Measurements from ENCODE around the gene NRCAM. TPM values are rescaled to one million over a fixed set of nuclear protein-coding genes. Genes with fewer than 3 reads are reported as not detected.

The NRCAM gene
- polyA plus RNA-seq, 3 donors: not detected

DNA sequence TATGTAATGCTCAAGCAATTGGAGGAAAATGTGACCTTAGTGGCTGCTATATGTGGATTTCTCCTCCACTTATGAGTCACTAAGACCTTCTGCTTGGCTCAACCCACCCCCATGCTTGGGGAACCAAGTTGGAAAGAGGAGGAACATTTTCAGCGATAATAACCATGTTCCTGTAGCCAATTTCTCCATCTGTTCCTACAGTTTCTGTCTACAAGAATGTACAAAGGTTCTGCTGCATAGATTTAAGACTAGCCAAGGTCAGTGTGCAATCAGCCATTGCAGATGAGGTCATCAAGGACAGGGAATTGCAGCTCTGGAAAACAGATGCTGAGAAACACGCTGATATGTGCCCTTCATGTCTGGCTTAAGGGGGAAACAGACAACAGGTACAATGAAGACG is 5.6 kb upstream of the NRCAM start:
- Mint-ChIP-seq H3K9me3 (no peaks in the 10 kb centered on the region), H3K27ac (no peak overlapping the region), H3K4me1 (no peaks in the 10 kb centered on the region), H3K36me3 (peaks cover 0 to 3% of the 10 kb centered on the region in 2 donors), H3K27me3 (ENCODE audit: low read depth in 3 of 3) (peaks cover 39 to 46% (median 42%) of the 10 kb centered on the region in 3 donors), H3K4me3 (no peak overlapping the region)
- no peaks in the 10 kb centered on the region for H3K36me3 ChIP-seq (replicated peaks in 1 of 2; ENCODE audit: control insufficient read depth in 1 of 2, insufficient read depth in 2 of 2, low read length in 2 of 2)
- no peak for DNase-seq
- H3K4me1 ChIP-seq (ENCODE audit: control insufficient read depth in 1 of 2, insufficient read depth in 2 of 2, low read length in 2 of 2): no peaks in the 10 kb centered on the region
- no peaks in the 10 kb centered on the region for H4K20me1 ChIP-seq (ENCODE audit: insufficient read depth, low read length)
- H3K9me3 ChIP-seq (replicated peaks in 1 of 2; ENCODE audit: control insufficient read depth in 1 of 2, insufficient read depth in 1 of 2, low read length in 2 of 2): peaks cover 0 to 9% of the 10 kb centered on the region in 2 donors
- no peak overlapping the region for H3K4me3 ChIP-seq (replicated peaks in 1 of 3; ENCODE audit: low read depth in 2 of 3, low read length in 3 of 3)
- H3K27me3 ChIP-seq (ENCODE audit: control insufficient read depth in 2 of 2, insufficient read depth in 2 of 2, low read length in 2 of 2): peaks cover 33 to 42% of the 10 kb centered on the region in 2 donors
- no peak overlapping the region for H3K4me2 ChIP-seq (replicated peaks; ENCODE audit: extremely low read depth, low read length, poor library complexity, severe bottlenecking)
- TF ChIP-seq, protein P1, sequence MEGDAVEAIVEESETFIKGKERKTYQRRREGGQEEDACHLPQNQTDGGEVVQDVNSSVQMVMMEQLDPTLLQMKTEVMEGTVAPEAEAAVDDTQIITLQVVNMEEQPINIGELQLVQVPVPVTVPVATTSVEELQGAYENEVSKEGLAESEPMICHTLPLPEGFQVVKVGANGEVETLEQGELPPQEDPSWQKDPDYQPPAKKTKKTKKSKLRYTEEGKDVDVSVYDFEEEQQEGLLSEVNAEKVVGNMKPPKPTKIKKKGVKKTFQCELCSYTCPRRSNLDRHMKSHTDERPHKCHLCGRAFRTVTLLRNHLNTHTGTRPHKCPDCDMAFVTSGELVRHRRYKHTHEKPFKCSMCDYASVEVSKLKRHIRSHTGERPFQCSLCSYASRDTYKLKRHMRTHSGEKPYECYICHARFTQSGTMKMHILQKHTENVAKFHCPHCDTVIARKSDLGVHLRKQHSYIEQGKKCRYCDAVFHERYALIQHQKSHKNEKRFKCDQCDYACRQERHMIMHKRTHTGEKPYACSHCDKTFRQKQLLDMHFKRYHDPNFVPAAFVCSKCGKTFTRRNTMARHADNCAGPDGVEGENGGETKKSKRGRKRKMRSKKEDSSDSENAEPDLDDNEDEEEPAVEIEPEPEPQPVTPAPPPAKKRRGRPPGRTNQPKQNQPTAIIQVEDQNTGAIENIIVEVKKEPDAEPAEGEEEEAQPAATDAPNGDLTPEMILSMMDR (IDR thresholded peaks at IDR 0.05): no peak
- intact Hi-C loops (cut with micrococcal nuclease): no loop called here
- no peak overlapping the region for H3K27ac ChIP-seq (ENCODE audit: low read depth in 1 of 2, low read length in 2 of 2)
- H3K9ac ChIP-seq (ENCODE audit: insufficient read depth, low read length, poor library complexity, severe bottlenecking): no peak overlapping the region
- H2AFZ ChIP-seq (ENCODE audit: insufficient read depth, low read depth, low read length, poor library complexity, severe bottlenecking): no peak overlapping the region
- WGBS (ENCODE audit: insufficient coverage): 94% methylated on average over 2 of the region's 3 CpGs
- no peaks in the 10 kb centered on the region for H3K79me2 ChIP-seq (ENCODE audit: insufficient read depth, low read length)

DNA sequence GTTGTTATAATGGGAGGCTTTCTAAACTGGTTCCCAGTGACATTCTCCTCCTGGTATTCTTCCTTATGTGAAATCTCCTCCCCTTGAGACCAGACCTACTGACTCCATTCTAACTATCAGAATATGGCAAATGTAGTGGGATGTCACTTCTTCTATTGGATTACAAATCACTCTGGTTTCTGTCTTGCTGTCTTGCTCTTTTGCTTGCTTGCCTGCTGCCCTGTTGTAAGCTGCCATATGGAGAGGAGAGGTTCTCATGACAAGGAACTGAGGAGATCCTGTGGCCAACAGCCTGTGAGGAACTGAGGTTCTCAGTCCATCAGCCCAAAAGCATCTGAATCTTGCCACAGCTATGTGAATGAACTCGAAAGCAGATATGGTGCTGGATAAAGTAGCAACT is 4.7 kb upstream of the NRCAM start:
- no peak overlapping the region for H3K4me3 Mint-ChIP-seq
- Histone ChIP-seq H3K27me3 (ENCODE audit: control insufficient read depth in 2 of 2, insufficient read depth in 2 of 2, low read length in 2 of 2) (peaks cover 37 to 46% of the 10 kb centered on the region in 2 donors), H3K9ac (ENCODE audit: insufficient read depth, low read length, poor library complexity, severe bottlenecking) (no peak overlapping the region), H4K20me1 (ENCODE audit: insufficient read depth, low read length) (no peaks in the 10 kb centered on the region), H3K9me3 (replicated peaks in 1 of 2; ENCODE audit: control insufficient read depth in 1 of 2, insufficient read depth in 1 of 2, low read length in 2 of 2) (peaks cover 0 to 10% of the 10 kb centered on the region in 2 donors), H3K27ac (ENCODE audit: low read depth in 1 of 2, low read length in 2 of 2) (no peak overlapping the region), H3K4me1 (ENCODE audit: control insufficient read depth in 1 of 2, insufficient read depth in 2 of 2, low read length in 2 of 2) (peaks cover 2 to 6% of the 10 kb centered on the region in 2 donors), H3K4me2 (replicated peaks; ENCODE audit: extremely low read depth, low read length, poor library complexity, severe bottlenecking) (no peak overlapping the region), H2AFZ (ENCODE audit: insufficient read depth, low read depth, low read length, poor library complexity, severe bottlenecking) (no peak overlapping the region), H3K79me2 (ENCODE audit: insufficient read depth, low read length) (no peaks in the 10 kb centered on the region), H3K36me3 (replicated peaks in 1 of 2; ENCODE audit: control insufficient read depth in 1 of 2, insufficient read depth in 2 of 2, low read length in 2 of 2) (no peaks in the 10 kb centered on the region), H3K4me3 (replicated peaks in 1 of 3; ENCODE audit: low read depth in 2 of 3, low read length in 3 of 3) (no peak overlapping the region)
- no peak for DNase-seq
- peaks cover 44 to 51% (median 49%) of the 10 kb centered on the region in 3 donors for H3K27me3 Mint-ChIP-seq (ENCODE audit: low read depth in 3 of 3)
- no peak overlapping the region for H3K27ac Mint-ChIP-seq
- intact Hi-C loops (cut with micrococcal nuclease): no loop called here
- peaks cover 3% of the 10 kb centered on the region for H3K4me1 Mint-ChIP-seq
- H3K9me3 Mint-ChIP-seq: peaks cover 0 to 2% (median 0%) of the 10 kb centered on the region in 7 donors
- H3K36me3 Mint-ChIP-seq: peaks cover 0 to 3% of the 10 kb centered on the region in 2 donors
- TF ChIP-seq, protein P1 (IDR thresholded peaks at IDR 0.05): no peak
- no CpG with 5 or more reads among the region's 1 CpG for WGBS (ENCODE audit: insufficient coverage)

Data from CD14-positive monocyte (primary cell).